ENCODE results near the gene CTNNA3. TPM values are rescaled to one million over a fixed set of nuclear protein-coding genes. Genes with fewer than 3 reads are reported as not detected.

Gene CTNNA3
- total RNA-seq, 6 experiments from 2014 or later, result 0.19 to 3.6 (median 1.2) TPM

DNA sequence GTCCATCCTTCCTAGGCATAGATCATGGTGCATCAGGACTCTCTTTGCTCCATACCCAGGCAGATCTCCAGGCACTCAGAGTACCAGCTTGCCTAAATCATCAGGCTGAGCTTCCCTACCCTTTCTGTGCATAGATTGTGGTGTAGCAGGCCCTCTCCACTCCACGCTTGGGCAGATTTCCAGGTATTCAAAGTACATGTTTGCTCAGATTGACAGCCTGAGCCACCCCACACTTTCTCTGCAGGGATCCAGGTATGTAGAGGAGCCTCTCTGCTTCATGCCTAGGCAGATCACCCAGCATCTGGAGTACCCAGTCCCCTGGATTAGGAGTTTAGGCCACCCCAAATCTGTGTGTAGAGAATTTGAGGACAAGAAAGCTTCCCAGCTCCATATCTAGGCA, 1727.6 kb downstream of the CTNNA3 start:
- intact Hi-C loops (cut with DNase I), result no loop called here

GRCh38 chr10:65964205-65964604, 1731.8 kb downstream of the CTNNA3 start:
- WGBS (ENCODE audit: insufficient coverage, low coverage, low lambda C conversion rate, missing lambda C conversion rate), result 54% methylated on average over 1 of the region's 1 CpG
- Histone ChIP-seq H3K9me3 (no peaks in the 10 kb centered on the region), H3K27me3 (no peaks in the 10 kb centered on the region), H3K4me3 (no peak overlapping the region), H3K36me3 (no peaks in the 10 kb centered on the region), H3K27ac (no peak overlapping the region), H3K4me1 (no peaks in the 10 kb centered on the region)
- ATAC-seq (no peak), DNase-seq (no peak)
- intact Hi-C loops (cut with DNase I), result no loop called here
- TF ChIP-seq, protein P1, sequence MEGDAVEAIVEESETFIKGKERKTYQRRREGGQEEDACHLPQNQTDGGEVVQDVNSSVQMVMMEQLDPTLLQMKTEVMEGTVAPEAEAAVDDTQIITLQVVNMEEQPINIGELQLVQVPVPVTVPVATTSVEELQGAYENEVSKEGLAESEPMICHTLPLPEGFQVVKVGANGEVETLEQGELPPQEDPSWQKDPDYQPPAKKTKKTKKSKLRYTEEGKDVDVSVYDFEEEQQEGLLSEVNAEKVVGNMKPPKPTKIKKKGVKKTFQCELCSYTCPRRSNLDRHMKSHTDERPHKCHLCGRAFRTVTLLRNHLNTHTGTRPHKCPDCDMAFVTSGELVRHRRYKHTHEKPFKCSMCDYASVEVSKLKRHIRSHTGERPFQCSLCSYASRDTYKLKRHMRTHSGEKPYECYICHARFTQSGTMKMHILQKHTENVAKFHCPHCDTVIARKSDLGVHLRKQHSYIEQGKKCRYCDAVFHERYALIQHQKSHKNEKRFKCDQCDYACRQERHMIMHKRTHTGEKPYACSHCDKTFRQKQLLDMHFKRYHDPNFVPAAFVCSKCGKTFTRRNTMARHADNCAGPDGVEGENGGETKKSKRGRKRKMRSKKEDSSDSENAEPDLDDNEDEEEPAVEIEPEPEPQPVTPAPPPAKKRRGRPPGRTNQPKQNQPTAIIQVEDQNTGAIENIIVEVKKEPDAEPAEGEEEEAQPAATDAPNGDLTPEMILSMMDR (IDR thresholded peaks at IDR 0.05), result no peak
- TF ChIP-seq POLR2A (IDR thresholded peaks at IDR 0.05), result no peak

More for the DNA sequence above, 1727.6 kb downstream of the CTNNA3 start:
- ATAC-seq (peak in 2 of 4 donors; percentile 58 to 63), DNase-seq (no peak)
- Histone ChIP-seq H3K27ac (no peak overlapping the region), H3K9me3 (no peaks in the 10 kb centered on the region), H3K36me3 (no peaks in the 10 kb centered on the region), H3K4me1 (no peaks in the 10 kb centered on the region), H3K27me3 (no peaks in the 10 kb centered on the region), H3K4me3 (no peak overlapping the region)
- TF ChIP-seq, protein P1 (IDR thresholded peaks at IDR 0.05), result no peak
- TF ChIP-seq POLR2A (IDR thresholded peaks at IDR 0.05), result no peak
- WGBS (ENCODE audit: insufficient coverage, low coverage, low lambda C conversion rate, missing lambda C conversion rate), result no CpG with 5 or more reads among the region's 1 CpG

DNA sequence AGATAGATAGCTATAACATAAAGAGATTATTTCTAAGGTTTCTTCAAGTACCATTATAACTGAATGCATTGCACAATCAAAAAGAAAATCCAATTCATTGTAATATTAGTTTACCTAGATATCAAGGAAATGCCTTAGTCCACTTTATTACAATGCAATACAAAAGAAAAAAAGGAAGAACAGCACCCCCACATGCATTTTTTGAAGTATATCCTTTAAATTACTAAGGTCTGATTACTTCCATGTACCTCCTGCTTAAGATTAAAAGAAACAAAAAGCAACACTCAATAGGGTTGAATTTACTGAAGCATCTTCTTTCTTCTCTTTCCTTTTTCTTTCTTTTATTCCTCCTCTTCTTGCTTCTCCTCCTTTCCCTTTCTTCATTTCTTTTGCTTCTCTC, 1743.9 kb downstream of the CTNNA3 start:
- intact Hi-C loops (cut with DNase I), result no loop called here
- DNase-seq (no peak), ATAC-seq (no peak)
- Histone ChIP-seq H3K9me3 (no peaks in the 10 kb centered on the region), H3K4me3 (no peak overlapping the region), H3K27ac (no peak overlapping the region), H3K4me1 (no peaks in the 10 kb centered on the region), H3K36me3 (no peaks in the 10 kb centered on the region), H3K27me3 (no peaks in the 10 kb centered on the region)
- TF ChIP-seq, protein P1 (IDR thresholded peaks at IDR 0.05), result no peak

- peak in 1 of 4 donors; percentile 39 for ATAC-seq
- 66% methylated on average over 2 of the region's 2 CpGs for WGBS (ENCODE audit: insufficient coverage, low coverage, low lambda C conversion rate, missing lambda C conversion rate)
- no peaks in the 10 kb centered on the region for H3K36me3 ChIP-seq
- no peak overlapping the region for H3K27ac ChIP-seq
- no peak for DNase-seq
- H3K4me1 ChIP-seq, result no peaks in the 10 kb centered on the region
- H3K4me3 ChIP-seq, result no peak overlapping the region
- intact Hi-C loops (cut with DNase I), result no loop called here
- H3K9me3 ChIP-seq, result no peaks in the 10 kb centered on the region
- no peaks in the 10 kb centered on the region for H3K27me3 ChIP-seq
- TF ChIP-seq, protein P1 (IDR thresholded peaks at IDR 0.05), result no peak
- no peak for TF ChIP-seq POLR2A (IDR thresholded peaks at IDR 0.05)
Observed at GRCh38 chr10:65950075-65950474, 1745.9 kb downstream of the CTNNA3 start.

DNA sequence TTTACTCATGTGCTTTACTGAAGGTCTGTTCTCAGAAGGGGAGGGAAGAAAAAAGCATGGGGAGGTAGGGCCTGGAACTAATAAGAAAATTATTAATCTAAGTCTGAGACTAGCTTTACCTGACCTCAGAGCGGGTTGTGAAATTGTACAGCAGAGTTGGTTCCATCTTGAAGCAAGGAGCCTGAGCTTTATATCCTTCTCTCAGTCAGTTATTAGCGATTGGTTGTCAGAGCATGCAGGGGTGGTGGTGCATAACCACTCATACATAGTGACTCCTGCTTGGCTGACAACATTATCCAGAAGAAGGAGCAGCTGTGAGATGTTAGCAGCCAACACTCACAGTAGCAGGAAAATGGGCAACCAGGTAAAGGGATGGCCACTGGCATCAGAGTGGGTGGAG, 1746.5 kb downstream of the CTNNA3 start:
- 0% methylated on average over 1 of the region's 2 CpGs for WGBS (ENCODE audit: insufficient coverage, low coverage, low lambda C conversion rate, missing lambda C conversion rate)
- H3K27me3 ChIP-seq, result no peaks in the 10 kb centered on the region
- no peak for ATAC-seq
- no peaks in the 10 kb centered on the region for H3K36me3 ChIP-seq
- intact Hi-C loops (cut with DNase I), result no loop called here
- no peak for TF ChIP-seq POLR2A (IDR thresholded peaks at IDR 0.05)
- TF ChIP-seq, protein P1 (IDR thresholded peaks at IDR 0.05), result no peak
- no peaks in the 10 kb centered on the region for H3K4me1 ChIP-seq
- DNase-seq, result no peak
- no peaks in the 10 kb centered on the region for H3K9me3 ChIP-seq
- H3K27ac ChIP-seq, result no peak overlapping the region
- H3K4me3 ChIP-seq, result no peak overlapping the region

All from right lobe of liver (tissue), 6 donors.